IMR-90 (cell line): ENCODE data around the gene SH2B3. TPM values are rescaled to one million over a fixed set of nuclear protein-coding genes. Genes with fewer than 3 reads are reported as not detected.

ENCODE experiments used
- ATAC-seq: fragments of 200-7000 bp; cut with Tn5 transposase; 2 replicates; pipeline ENCODE4 v1.9.1; 2020; ENCODE audit warnings: low read depth, mild to moderate bottlenecking, moderate library complexity
- BruUV-seq: library from RNA; stranded (reverse); fragments of 400-500 nt; replicated peaks from 2 replicates; lab custom pipeline; 2021; lab: Mats Ljungman, UMichigan
- CTCF ChIA-PET: fragments of 300-600 bp; formaldehyde crosslinking; extraction: SDS; loops from one replicate; lab custom pipeline; 2021; ENCODE audit warnings: antibody characterized with exemption; lab: Yijun Ruan, JAX
- POLR2A ChIA-PET: fragments of 300-600 bp; sonication (Branson Sonifier 250); formaldehyde crosslinking; loops from one replicate; lab custom pipeline; 2022; ENCODE audit warnings: antibody characterized with exemption; ENCODE audit not compliant: unreplicated experiment; lab: Charles Lee
- DNase-seq: peaks from one replicate; pipeline ENCODE4 v3.0.0; 2013
- H2AFZ ChIP-seq: replicated peaks from 2 replicates; pipeline ENCODE3; 2013; ENCODE audit warnings: low read length, mild to moderate bottlenecking; ENCODE audit not compliant: poor library complexity
- H2AK5ac ChIP-seq: 2 replicates; pipeline ENCODE4 v1.6.1; 2013; ENCODE audit warnings: low read depth, low read length, inconsistent platforms
- H2AK9ac ChIP-seq: replicated peaks from 2 replicates; pipeline ENCODE3; 2013; ENCODE audit warnings: mild to moderate bottlenecking, low read depth, low read length, moderate library complexity; ENCODE audit not compliant: poor library complexity
- H2BK120ac ChIP-seq: 2 replicates; pipeline ENCODE4 v1.6.1; 2013; ENCODE audit warnings: low read depth, low read length, inconsistent platforms
- H2BK15ac ChIP-seq: 3 replicates; pipeline ENCODE4 v1.6.1; 2013; ENCODE audit warnings: low read depth, low read length, inconsistent platforms
- H2BK20ac ChIP-seq: 2 replicates; pipeline ENCODE4 v1.6.1; 2013; ENCODE audit warnings: low read depth, mild to moderate bottlenecking, inconsistent platforms, low read length, moderate library complexity
- H2BK5ac ChIP-seq: 2 replicates; pipeline ENCODE4 v1.6.1; 2013; ENCODE audit warnings: mild to moderate bottlenecking, low read depth, low read length, inconsistent platforms; ENCODE audit not compliant: poor library complexity, severe bottlenecking
- H3K14ac ChIP-seq: replicated peaks from 2 replicates; pipeline ENCODE4 v1.6.1; 2013; ENCODE audit warnings: low read depth, low read length, inconsistent platforms
- H3K18ac ChIP-seq: 2 replicates; pipeline ENCODE4 v1.6.1; 2013; ENCODE audit warnings: low read depth, low read length, control low read depth
- H3K23ac ChIP-seq: 2 replicates; pipeline ENCODE4 v1.6.1; 2013; ENCODE audit warnings: low read depth, low read length, inconsistent platforms
- H3K27ac ChIP-seq: 2 replicates; pipeline ENCODE4 v1.5.1; 2013; ENCODE audit warnings: mild to moderate bottlenecking, control low read depth, low read length; ENCODE audit not compliant: insufficient read depth
- H3K27me3 ChIP-seq: 2 replicates; pipeline ENCODE4 v1.6.1; 2013; ENCODE audit warnings: low read length; ENCODE audit not compliant: control insufficient read depth, insufficient read depth
- H3K36me3 ChIP-seq: 2 replicates; pipeline ENCODE4 v1.6.1; 2013; ENCODE audit warnings: low read length, mixed read lengths; ENCODE audit not compliant: control insufficient read depth, insufficient read depth
- H3K4ac ChIP-seq: 2 replicates; pipeline ENCODE4 v1.6.1; 2013; ENCODE audit warnings: low read depth, low read length, inconsistent platforms
- H3K4me1 ChIP-seq: 2 replicates; pipeline ENCODE4 v1.6.1; 2013; ENCODE audit warnings: low read length, mixed read lengths; ENCODE audit not compliant: control insufficient read depth, insufficient read depth
- H3K4me2 ChIP-seq: 2 replicates; pipeline ENCODE4 v1.6.1; 2013; ENCODE audit warnings: low read depth, mild to moderate bottlenecking, control low read depth, low read length, moderate library complexity
- H3K4me3 ChIP-seq: 2 replicates; pipeline ENCODE4 v1.5.1; 2013; ENCODE audit warnings: low read depth, mild to moderate bottlenecking, control low read depth, low read length, moderate library complexity; ENCODE audit not compliant: insufficient read depth
- H3K56ac ChIP-seq: 2 replicates; pipeline ENCODE4 v1.6.1; 2013; ENCODE audit warnings: low read length, inconsistent platforms; ENCODE audit not compliant: insufficient read depth; ENCODE audit errors: extremely low read depth
- H3K79me1 ChIP-seq, 2 experiments: 2 replicates each; pipeline ENCODE4 v1.6.1; 2013; ENCODE audit warnings: low read length in 2 of 2, inconsistent platforms in 1 of 2, low read depth in 1 of 2
- H3K9ac ChIP-seq: 2 replicates; pipeline ENCODE4 v1.6.1; 2013; ENCODE audit warnings: low read depth, low read length, control low read depth
- H3K9me1 ChIP-seq: 2 replicates; pipeline ENCODE4 v1.6.1; 2013; ENCODE audit warnings: low read length, inconsistent platforms; ENCODE audit not compliant: insufficient read depth
- H3K9me3 ChIP-seq: 2 replicates; pipeline ENCODE4 v1.6.1; 2013; ENCODE audit warnings: low read length; ENCODE audit not compliant: control insufficient read depth, insufficient read depth
- H4K20me1 ChIP-seq: 2 replicates; pipeline ENCODE4 v1.6.1; 2013; ENCODE audit warnings: low read length, inconsistent platforms; ENCODE audit not compliant: insufficient read depth
- H4K5ac ChIP-seq: 2 replicates; pipeline ENCODE4 v1.6.1; 2013; ENCODE audit warnings: mild to moderate bottlenecking, low read depth, low read length, control low read depth
- H4K8ac ChIP-seq, 2 experiments: 2 replicates each; pipeline ENCODE4 v1.6.1; 2013; ENCODE audit warnings: low read depth in 2 of 2, low read length in 2 of 2, control low read depth in 1 of 2, inconsistent platforms in 1 of 2
- H4K91ac ChIP-seq: 2 replicates; pipeline ENCODE4 v1.6.1; 2013; ENCODE audit warnings: low read depth, low read length, inconsistent platforms; ENCODE audit not compliant: insufficient read depth
- BHLHE40 ChIP-seq: fragments of 150-350 bp; IDR thresholded peaks from 2 replicates; pipeline ENCODE4 v1.6.1; 2016; ENCODE audit warnings: mild to moderate bottlenecking, low read depth, low read length
- CEBPB ChIP-seq: IDR thresholded peaks from 2 replicates; pipeline ENCODE4 v1.6.1; 2012; ENCODE audit warnings: low read depth, low read length, improper control_type of control experiment
- CHD1 ChIP-seq: IDR thresholded peaks from 2 replicates; pipeline ENCODE4 v1.6.1; 2012; ENCODE audit warnings: low read depth, low read length, improper control_type of control experiment
- ELK1 ChIP-seq: fragments of 150-350 bp; IDR thresholded peaks from 2 replicates; pipeline ENCODE4 v1.6.1; 2016; ENCODE audit warnings: low read depth, mild to moderate bottlenecking, low read length, moderate library complexity, borderline replicate concordance
- FOS ChIP-seq: fragments of 150-350 bp; IDR thresholded peaks from 2 replicates; pipeline ENCODE4 v1.6.1; 2016; ENCODE audit warnings: low read depth, low read length
- MAFK ChIP-seq: IDR thresholded peaks from 2 replicates; pipeline ENCODE4 v1.6.1; 2012; ENCODE audit warnings: low read depth, low read length, improper control_type of control experiment
- MAZ ChIP-seq: IDR thresholded peaks from 2 replicates; pipeline ENCODE4 v1.6.1; 2012; ENCODE audit warnings: low read depth, mild to moderate bottlenecking, low read length, improper control_type of control experiment, moderate library complexity, borderline replicate concordance
- MXI1 ChIP-seq: IDR thresholded peaks from 2 replicates; pipeline ENCODE4 v1.6.1; 2012; ENCODE audit warnings: low read depth, mild to moderate bottlenecking, low read length, moderate library complexity, borderline replicate concordance
- NFE2L2 ChIP-seq: fragments of 150-350 bp; IDR thresholded peaks from 2 replicates; pipeline ENCODE4 v1.6.1; 2016; ENCODE audit warnings: low read depth, mild to moderate bottlenecking, low read length
- POLR2A ChIP-seq: IDR thresholded peaks from 2 replicates; pipeline ENCODE4 v1.6.1; 2012; ENCODE audit warnings: mild to moderate bottlenecking, low read depth, low read length
- RAD21 ChIP-seq: IDR thresholded peaks from 2 replicates; pipeline ENCODE4 v1.6.1; 2012; ENCODE audit warnings: low read length, improper control_type of control experiment
- RCOR1 ChIP-seq: IDR thresholded peaks from 2 replicates; pipeline ENCODE4 v1.6.1; 2012; ENCODE audit warnings: mild to moderate bottlenecking, low read length, improper control_type of control experiment; ENCODE audit not compliant: insufficient replicate concordance
- RFX5 ChIP-seq: IDR thresholded peaks from 2 replicates; pipeline ENCODE4 v1.8.0; 2012; ENCODE audit warnings: low read depth, mild to moderate bottlenecking, low read length, moderate library complexity
- SMC3 ChIP-seq: fragments of 150-350 bp; IDR thresholded peaks from 2 replicates; pipeline ENCODE4 v1.6.1; 2016; ENCODE audit warnings: low read depth, mild to moderate bottlenecking, antibody characterized with exemption, low read length, moderate library complexity
- WGBS, 2 experiments: methylation state at CpG; one replicate each; pipeline versions ENCODE4 v1.1.5 to v1.1.7; 2013; ENCODE audit warnings: missing lambda C conversion rate in 2 of 2; ENCODE audit not compliant: insufficient read length in 1 of 2; ENCODE audit errors: extremely low coverage in 2 of 2; 5-methylcytosine and 5-hydroxymethylcytosine counted together
- dilution Hi-C: fragments of 300-500 bp; cut with HindIII; formaldehyde crosslinking; loops from one replicate; pipeline ENCODE4 v1.14.3; 2018; ENCODE audit warnings: low sequenced_read_pairs; ENCODE audit not compliant: unreplicated experiment
- in situ Hi-C: fragments of 300-500 bp; cut with MboI; formaldehyde crosslinking; loops from 3 replicates; pipeline ENCODE4 v1.14.3; 2019; ENCODE audit warnings: low sequenced_read_pairs, inconsistent platforms, mixed read lengths
- intact Hi-C: fragments of 100-400 bp; cut with micrococcal nuclease; formaldehyde crosslinking; loops from 2 replicates; pipeline ENCODE4 v1.10.0; 2022
- polyA plus RNA-seq, 3 experiments: library from polyadenylated mRNA; depleted of rRNA; stranded (reverse); fragments of >200 nt; gene quantifications; 2 replicates each; pipeline ENCODE4 v1.2.3, GENCODE V29; 2012; ENCODE audit warnings: low replicate concordance in 1 of 3
- total RNA-seq: library from RNA; depleted of rRNA; stranded (reverse); fragments of >200 nt; gene quantifications from 2 replicates; pipeline ENCODE4 v1.2.3, GENCODE V29; 2012
- TF ChIP-seq, protein P1 (sequence below): conservative IDR thresholded peaks from 2 replicates; pipeline ENCODE4 v1.5.1; 2012; ENCODE audit warnings: mild to moderate bottlenecking, low read depth, low read length, improper control_type of control experiment
- TF ChIP-seq, protein P2 (sequence below): fragments of 150-350 bp; IDR thresholded peaks from 2 replicates; pipeline ENCODE4 v1.6.1; 2017; ENCODE audit warnings: mild to moderate bottlenecking, antibody characterized with exemption, low read length, low read depth

The SH2B3 gene
- total and polyA plus RNA-seq, 2 of the 4 experiments (the other 2 are of a cell fraction) = 9.3 to 20.2 TPM

- ChIA-PET CTCF (no interaction called here), POLR2A (no interaction called here)
- Histone ChIP-seq H4K8ac (no peak overlapping the region), H3K4me1 (peaks cover 12% of the 10 kb centered on the region), H3K9me3 (no peaks in the 10 kb centered on the region), H3K14ac (0 out of 2 replicates have a peak overlapping the region, but pooled peaks have one; percentile 9), H2BK15ac (no peak overlapping the region), H3K23ac (no peak overlapping the region), H2BK120ac (no peak overlapping the region), H2BK5ac (no peak overlapping the region), H2AK9ac (no peak overlapping the region), H4K20me1 (peaks cover 43% of the 10 kb centered on the region), H3K27me3 (no peaks in the 10 kb centered on the region), H3K9me1 (peaks cover 18% of the 10 kb centered on the region), H4K91ac (no peak overlapping the region), H3K79me1 (peaks cover 42 to 84% of the 10 kb centered on the region in 2 experiments), H3K56ac (no peak overlapping the region), H3K4me2 (no peak overlapping the region), H2BK20ac (no peak overlapping the region), H3K4ac (no peak overlapping the region), H2AK5ac (peak overlapping the region; percentile 33; the same call in 1 of the 2 replicates), H3K9ac (no peak overlapping the region), H3K27ac (no peak overlapping the region), H3K36me3 (peaks cover 12% of the 10 kb centered on the region), H4K5ac (no peak overlapping the region), H3K4me3 (no peak overlapping the region), H2AFZ (no peak overlapping the region), H3K18ac (no peak overlapping the region)
- in situ Hi-C loops (no loop called here), intact Hi-C loops (no loop called here), dilution Hi-C loops (no loop called here)
- no peak for DNase-seq
- ATAC-seq = no peak
- BruUV-seq = no TSS peak
- WGBS, 2 experiments = 92% methylated on average over 4 of the region's 11 CpGs; no CpG with 5 or more reads in 1 of the 2 experiments
- TF ChIP-seq RAD21 (no peak), FOS (no peak), POLR2A (no peak), SMC3 (no peak), RCOR1 (no peak), CEBPB (no peak), ELK1 (no peak), BHLHE40 (no peak), RFX5 (no peak), MAFK (no peak), CHD1 (no peak), MXI1 (no peak), NFE2L2 (no peak), MAZ (no peak)
- TF ChIP-seq, protein P1, sequence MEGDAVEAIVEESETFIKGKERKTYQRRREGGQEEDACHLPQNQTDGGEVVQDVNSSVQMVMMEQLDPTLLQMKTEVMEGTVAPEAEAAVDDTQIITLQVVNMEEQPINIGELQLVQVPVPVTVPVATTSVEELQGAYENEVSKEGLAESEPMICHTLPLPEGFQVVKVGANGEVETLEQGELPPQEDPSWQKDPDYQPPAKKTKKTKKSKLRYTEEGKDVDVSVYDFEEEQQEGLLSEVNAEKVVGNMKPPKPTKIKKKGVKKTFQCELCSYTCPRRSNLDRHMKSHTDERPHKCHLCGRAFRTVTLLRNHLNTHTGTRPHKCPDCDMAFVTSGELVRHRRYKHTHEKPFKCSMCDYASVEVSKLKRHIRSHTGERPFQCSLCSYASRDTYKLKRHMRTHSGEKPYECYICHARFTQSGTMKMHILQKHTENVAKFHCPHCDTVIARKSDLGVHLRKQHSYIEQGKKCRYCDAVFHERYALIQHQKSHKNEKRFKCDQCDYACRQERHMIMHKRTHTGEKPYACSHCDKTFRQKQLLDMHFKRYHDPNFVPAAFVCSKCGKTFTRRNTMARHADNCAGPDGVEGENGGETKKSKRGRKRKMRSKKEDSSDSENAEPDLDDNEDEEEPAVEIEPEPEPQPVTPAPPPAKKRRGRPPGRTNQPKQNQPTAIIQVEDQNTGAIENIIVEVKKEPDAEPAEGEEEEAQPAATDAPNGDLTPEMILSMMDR = no peak
- TF ChIP-seq, protein P2, sequence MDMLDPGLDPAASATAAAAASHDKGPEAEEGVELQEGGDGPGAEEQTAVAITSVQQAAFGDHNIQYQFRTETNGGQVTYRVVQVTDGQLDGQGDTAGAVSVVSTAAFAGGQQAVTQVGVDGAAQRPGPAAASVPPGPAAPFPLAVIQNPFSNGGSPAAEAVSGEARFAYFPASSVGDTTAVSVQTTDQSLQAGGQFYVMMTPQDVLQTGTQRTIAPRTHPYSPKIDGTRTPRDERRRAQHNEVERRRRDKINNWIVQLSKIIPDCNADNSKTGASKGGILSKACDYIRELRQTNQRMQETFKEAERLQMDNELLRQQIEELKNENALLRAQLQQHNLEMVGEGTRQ = no peak
Measured at GRCh38 chr12:111424189-111424792, 18.6 kb downstream of the SH2B3 start.
